SU-DHL-6 (cell line): ENCODE measurements around the gene ARNT2.

Source experiments
- H2AFZ ChIP-seq: fragments of 200-600 bp; sonication (generic); 2 replicates; pipeline ENCODE4 v1.6.1; 2014; ENCODE audit warnings: low read depth, mild to moderate bottlenecking, moderate library complexity, mixed read lengths, antibody characterized with exemption, low read length; ENCODE audit not compliant: severe bottlenecking
- H3F3A ChIP-seq: fragments of 200-600 bp; shearing (Covaris generic); 2 replicates; pipeline ENCODE4 v1.6.0; 2016; ENCODE audit warnings: antibody characterized with exemption, mild to moderate bottlenecking; ENCODE audit not compliant: insufficient read depth
- H3K27ac ChIP-seq: fragments of 200-600 bp; sonication (generic); 2 replicates; pipeline ENCODE4 v1.5.1; 2016; ENCODE audit warnings: low read depth, mild to moderate bottlenecking, low read length, moderate library complexity, mixed read lengths
- H3K27me3 ChIP-seq: fragments of 200-600 bp; sonication (generic), shearing (Covaris generic); 2 replicates; pipeline ENCODE4 v1.6.0; 2014; ENCODE audit warnings: mild to moderate bottlenecking, low read length
- H3K36me3 ChIP-seq: fragments of 200-600 bp; sonication (generic); 2 replicates; pipeline ENCODE4 v1.6.1; 2014; ENCODE audit warnings: mild to moderate bottlenecking, low read length, mixed read lengths
- H3K4me2 ChIP-seq: fragments of 300-600, 200-600 bp; shearing (Covaris generic), sonication (generic); 2 replicates; pipeline ENCODE4 v1.6.0; 2014; ENCODE audit warnings: low read length, low read depth, mild to moderate bottlenecking; ENCODE audit not compliant: poor library complexity, severe bottlenecking
- H3K4me3 ChIP-seq: fragments of 200-600 bp; sonication (generic); 2 replicates; pipeline ENCODE4 v1.5.1; 2014; ENCODE audit warnings: antibody characterized with exemption, low read length, mild to moderate bottlenecking, mixed read lengths; ENCODE audit not compliant: insufficient read depth, poor library complexity, severe bottlenecking
- H3K79me2 ChIP-seq: fragments of 200-600 bp; sonication (generic); 2 replicates; pipeline ENCODE4 v1.6.1; 2014; ENCODE audit warnings: mild to moderate bottlenecking, low read length, moderate library complexity; ENCODE audit not compliant: insufficient read depth
- H3K9ac ChIP-seq: fragments of 200-600 bp; sonication (generic); 2 replicates; pipeline ENCODE4 v1.7.0; 2014; ENCODE audit warnings: mild to moderate bottlenecking, low read length
- H3K9me2 ChIP-seq: fragments of 200-600 bp; sonication (generic); replicated peaks from 2 replicates; pipeline ENCODE4 v1.6.1; 2014; ENCODE audit warnings: low read length; ENCODE audit not compliant: insufficient read depth
- H3K9me3 ChIP-seq: fragments of 200-600 bp; sonication (generic); 2 replicates; pipeline ENCODE4 v1.6.1; 2014; ENCODE audit warnings: low read length, mixed read lengths; ENCODE audit not compliant: insufficient read depth
- H4K20me1 ChIP-seq: fragments of 200-600 bp; sonication (generic); 2 replicates; pipeline ENCODE4 v1.6.1; 2014; ENCODE audit warnings: low read depth, mild to moderate bottlenecking, antibody characterized with exemption, low read length, moderate library complexity, mixed read lengths
- CTCF ChIP-seq: fragments of 200-600 bp; sonication (generic); IDR thresholded peaks from one replicate; pipeline ENCODE4 v1.5.1; 2017; ENCODE audit warnings: antibody characterized with exemption, mild to moderate bottlenecking, low read length, moderate library complexity; ENCODE audit not compliant: insufficient read depth, poor library complexity, severe bottlenecking
- EZH2phosphoT487 ChIP-seq: fragments of 200-600 bp; sonication (generic), shearing (Covaris generic); conservative IDR thresholded peaks from 2 replicates; pipeline ENCODE4 v1.6.1; 2018; ENCODE audit warnings: mild to moderate bottlenecking, antibody characterized with exemption, low read length, moderate library complexity, mixed read lengths

Gene ARNT2

GRCh38 chr15:80444680-80445251 is 40.6 kb downstream of the ARNT2 start:
- TF ChIP-seq CTCF (no peak), EZH2phosphoT487 (no peak)
- H2AFZ ChIP-seq, result no peak overlapping the region
- no peaks in the 10 kb centered on the region for H3K79me2 ChIP-seq
- H3F3A ChIP-seq, result no peaks in the 10 kb centered on the region
- H3K4me3 ChIP-seq, result no peak overlapping the region
- no peaks in the 10 kb centered on the region for H3K9me3 ChIP-seq
- H3K9me2 ChIP-seq, result no peaks in the 10 kb centered on the region
- H3K4me2 ChIP-seq, result no peak overlapping the region
- no peaks in the 10 kb centered on the region for H4K20me1 ChIP-seq
- H3K27me3 ChIP-seq, result no peaks in the 10 kb centered on the region
- H3K36me3 ChIP-seq, result no peaks in the 10 kb centered on the region
- no peak overlapping the region for H3K9ac ChIP-seq
- H3K27ac ChIP-seq, result no peak overlapping the region

GRCh38 chr15:80445300-80446041 is 41.3 kb downstream of the ARNT2 start:
- no peak overlapping the region for H2AFZ ChIP-seq
- no peak overlapping the region for H3K9ac ChIP-seq
- no peaks in the 10 kb centered on the region for H3K36me3 ChIP-seq
- no peaks in the 10 kb centered on the region for H3K9me3 ChIP-seq
- H3K9me2 ChIP-seq, result no peaks in the 10 kb centered on the region
- no peak overlapping the region for H3K27ac ChIP-seq
- no peak overlapping the region for H3K4me3 ChIP-seq
- no peaks in the 10 kb centered on the region for H3K27me3 ChIP-seq
- no peaks in the 10 kb centered on the region for H4K20me1 ChIP-seq
- H3F3A ChIP-seq, result no peaks in the 10 kb centered on the region
- TF ChIP-seq CTCF, result no peak
- TF ChIP-seq EZH2phosphoT487, result no peak
- H3K79me2 ChIP-seq, result no peaks in the 10 kb centered on the region
- no peak overlapping the region for H3K4me2 ChIP-seq

GRCh38 chr15:80447077-80447476 is 42.9 kb downstream of the ARNT2 start:
- H3K79me2 ChIP-seq, result no peaks in the 10 kb centered on the region
- no peak for TF ChIP-seq EZH2phosphoT487
- no peak for TF ChIP-seq CTCF
- no peaks in the 10 kb centered on the region for H3K36me3 ChIP-seq
- H3K9me2 ChIP-seq, result no peaks in the 10 kb centered on the region
- no peak overlapping the region for H3K4me2 ChIP-seq
- no peaks in the 10 kb centered on the region for H3F3A ChIP-seq
- no peaks in the 10 kb centered on the region for H3K9me3 ChIP-seq
- H2AFZ ChIP-seq, result no peak overlapping the region
- H3K27me3 ChIP-seq, result no peaks in the 10 kb centered on the region
- no peaks in the 10 kb centered on the region for H4K20me1 ChIP-seq
- H3K4me3 ChIP-seq, result no peak overlapping the region
- H3K27ac ChIP-seq, result no peak overlapping the region
- no peak overlapping the region for H3K9ac ChIP-seq
